Stimulated activated CD8-positive, alpha-beta memory T cell treated with anti-CD3 and anti-CD28 coated beads, Interleukin-7, amount 100 ng/mL, for 24 hours (primary cell): Measurements from ENCODE around the gene SFR1.

Source experiments
- DNase-seq: peaks from one replicate; pipeline ENCODE4 v3.0.0-alpha.2; 2020; ENCODE audit warnings: low read depth

Gene SFR1

GRCh38 chr10:104104926-104105325 lies 17.0 kb upstream of the SFR1 start:
- DNase-seq: no peak

- DNase-seq: no peak
Observed at GRCh38 chr10:104109908-104110662, 11.9 kb upstream of the SFR1 start.

GRCh38 chr10:104113376-104113956 lies 8.5 kb upstream of the SFR1 start:
- no peak for DNase-seq

- DNase-seq: no peak
Observed at GRCh38 chr10:104117839-104118323, 4.1 kb upstream of the SFR1 start.

GRCh38 chr10:104119996-104120395 lies 2.0 kb upstream of the SFR1 start:
- no peak for DNase-seq

GRCh38 chr10:104120512-104120902 lies 1.5 kb upstream of the SFR1 start:
- DNase-seq: no peak

- peak; percentile 66 for DNase-seq
Observed at GRCh38 chr10:104120903-104121484, 977 bp upstream of the SFR1 start.

GRCh38 chr10:104122225-104123107 lies 495 bp downstream of the SFR1 start:
- no peak for DNase-seq

GRCh38 chr10:104123397-104123796 lies 1.4 kb downstream of the SFR1 start:
- no peak for DNase-seq

- no peak for DNase-seq
Observed at GRCh38 chr10:104127411-104127810, 5.4 kb downstream of the SFR1 start.

- no peak for DNase-seq
Observed at GRCh38 chr10:104128214-104128613, 6.2 kb downstream of the SFR1 start.

- DNase-seq: no peak
Observed at GRCh38 chr10:104130041-104130440, 8.1 kb downstream of the SFR1 start.

- no peak for DNase-seq
Observed at GRCh38 chr10:104138131-104138530, 16.2 kb downstream of the SFR1 start.

GRCh38 chr10:104139221-104139620 lies 17.2 kb downstream of the SFR1 start:
- DNase-seq: no peak

GRCh38 chr10:104142081-104142480 lies 20.1 kb downstream of the SFR1 start:
- no peak for DNase-seq

GRCh38 chr10:104143829-104144228 lies 21.9 kb downstream of the SFR1 start:
- no peak for DNase-seq

GRCh38 chr10:104144931-104145330 lies 23.0 kb downstream of the SFR1 start:
- DNase-seq: no peak

- no peak for DNase-seq
Observed at GRCh38 chr10:104146882-104147281, 24.9 kb downstream of the SFR1 start.

- no peak for DNase-seq
Observed at GRCh38 chr10:104150139-104150538, 28.2 kb downstream of the SFR1 start.

GRCh38 chr10:104151737-104152136 lies 29.8 kb downstream of the SFR1 start:
- no peak for DNase-seq

- no peak for DNase-seq
Observed at GRCh38 chr10:104155591-104155990, 33.6 kb downstream of the SFR1 start.

GRCh38 chr10:104170610-104171254 lies 48.8 kb downstream of the SFR1 start:
- no peak for DNase-seq
